Thoracic aorta (tissue), 2 donors: ENCODE measurements around the gene DGKZ. TPM values are rescaled to one million over a fixed set of nuclear protein-coding genes. Genes with fewer than 3 reads are reported as not detected.

Experiments
- ATAC-seq: fragments of 150-250 bp; one replicate; pipeline ENCODE4 v1.8.0; 2017; ENCODE audit warnings: low read depth; ENCODE audit not compliant: insufficient number of reproducible peaks, low FRiP score
- DNase-seq: peaks from one replicate; pipeline ENCODE4 v3.0.0-alpha.2; 2020; ENCODE audit warnings: low spot score
- H3K27ac ChIP-seq, 2 donors: fragments of 200-600 bp; sonication (generic); 1 replicate in 1 of 2; 2 replicates in 1 of 2; pipeline ENCODE4 v1.5.1; 2016; ENCODE audit warnings: mild to moderate bottlenecking in 2 of 2, moderate library complexity in 2 of 2
- H3K27me3 ChIP-seq: fragments of 200-600 bp; sonication (generic); replicated peaks from 2 replicates; pipeline ENCODE4 v1.6.0; 2016; ENCODE audit warnings: mild to moderate bottlenecking; ENCODE audit not compliant: insufficient read depth
- H3K36me3 ChIP-seq: fragments of 200-600 bp; sonication (generic); one replicate; pipeline ENCODE4 v1.5.1; 2016
- H3K4me1 ChIP-seq, 2 donors: fragments of 200-600 bp; sonication (generic); 1 replicate in 1 of 2; 2 replicates in 1 of 2; pipeline versions ENCODE4 v1.5.1 to v1.6.0; 2016; ENCODE audit warnings: low read depth in 2 of 2, mild to moderate bottlenecking in 1 of 2; ENCODE audit not compliant: control insufficient read depth in 1 of 2
- H3K4me3 ChIP-seq: fragments of 200-600 bp; sonication (generic); 2 replicates; pipeline ENCODE4 v1.5.1; 2016; ENCODE audit warnings: mild to moderate bottlenecking
- H3K9me3 ChIP-seq: fragments of 200-600 bp; sonication (generic); 2 replicates; pipeline ENCODE4 v1.5.1; 2016
- total RNA-seq, 2 donors: library from RNA; depleted of rRNA; stranded (reverse); fragments of >200 nt; gene quantifications; one replicate each; pipeline versions ENCODE4 v1.1.0 to v1.2.3, GENCODE V29; 2016
- TF ChIP-seq, protein P1 (sequence below): fragments of 200-600 bp; sonication (generic); IDR thresholded peaks from one replicate; pipeline ENCODE4 v1.5.1; 2019; ENCODE audit warnings: antibody characterized with exemption

The DGKZ gene
- total RNA-seq, 2 donors from 2014 or later: 40.6 to 68.2 TPM

DNA sequence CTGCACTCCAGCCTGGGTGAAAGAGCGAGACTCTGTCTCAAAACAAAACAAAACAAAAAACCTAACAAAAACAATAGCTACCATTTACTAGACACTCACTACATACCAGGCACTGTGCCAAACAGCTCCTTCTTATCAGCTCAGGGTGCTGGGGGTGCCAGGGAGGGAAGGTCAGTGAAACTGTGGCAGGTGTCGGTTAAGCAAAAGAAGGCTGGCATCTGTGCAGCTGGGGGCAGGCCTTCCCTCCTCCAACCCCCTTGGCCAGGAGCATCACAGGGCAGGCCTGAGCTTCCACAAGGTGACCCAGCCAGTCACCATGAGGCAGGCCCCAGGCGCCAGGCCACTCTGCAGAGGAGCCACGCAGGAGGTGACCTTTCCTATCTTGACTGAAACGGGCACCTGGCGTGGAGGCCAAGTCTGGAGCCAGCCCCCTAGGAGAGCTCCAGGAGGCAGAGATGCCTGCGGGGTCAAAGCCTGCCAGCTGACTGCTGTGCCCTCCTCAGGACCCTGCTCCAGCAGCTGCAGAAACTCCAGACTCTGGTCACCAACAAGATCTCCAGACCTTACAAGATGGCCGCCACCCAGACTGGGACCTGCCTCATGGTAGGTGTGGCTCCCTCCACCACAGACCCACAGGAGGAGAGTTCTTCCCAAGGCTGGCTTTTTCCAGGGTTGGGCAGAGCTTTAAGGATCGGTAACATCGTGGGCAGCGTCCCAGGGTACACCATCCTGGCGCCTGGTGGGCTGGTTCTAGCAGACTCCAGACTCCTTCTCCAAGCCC is 31.3 kb upstream of the DGKZ start:
- Histone ChIP-seq H3K36me3 (no peaks in the 10 kb centered on the region), H3K9me3 (no peaks in the 10 kb centered on the region), H3K4me1 (no peaks in the 10 kb centered on the region), H3K27me3 (no peaks in the 10 kb centered on the region), H3K27ac (no peak overlapping the region), H3K4me3 (no peak overlapping the region)
- DNase-seq (no peak), ATAC-seq (no peak)
- TF ChIP-seq, protein P1, sequence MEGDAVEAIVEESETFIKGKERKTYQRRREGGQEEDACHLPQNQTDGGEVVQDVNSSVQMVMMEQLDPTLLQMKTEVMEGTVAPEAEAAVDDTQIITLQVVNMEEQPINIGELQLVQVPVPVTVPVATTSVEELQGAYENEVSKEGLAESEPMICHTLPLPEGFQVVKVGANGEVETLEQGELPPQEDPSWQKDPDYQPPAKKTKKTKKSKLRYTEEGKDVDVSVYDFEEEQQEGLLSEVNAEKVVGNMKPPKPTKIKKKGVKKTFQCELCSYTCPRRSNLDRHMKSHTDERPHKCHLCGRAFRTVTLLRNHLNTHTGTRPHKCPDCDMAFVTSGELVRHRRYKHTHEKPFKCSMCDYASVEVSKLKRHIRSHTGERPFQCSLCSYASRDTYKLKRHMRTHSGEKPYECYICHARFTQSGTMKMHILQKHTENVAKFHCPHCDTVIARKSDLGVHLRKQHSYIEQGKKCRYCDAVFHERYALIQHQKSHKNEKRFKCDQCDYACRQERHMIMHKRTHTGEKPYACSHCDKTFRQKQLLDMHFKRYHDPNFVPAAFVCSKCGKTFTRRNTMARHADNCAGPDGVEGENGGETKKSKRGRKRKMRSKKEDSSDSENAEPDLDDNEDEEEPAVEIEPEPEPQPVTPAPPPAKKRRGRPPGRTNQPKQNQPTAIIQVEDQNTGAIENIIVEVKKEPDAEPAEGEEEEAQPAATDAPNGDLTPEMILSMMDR: no peak

DNA sequence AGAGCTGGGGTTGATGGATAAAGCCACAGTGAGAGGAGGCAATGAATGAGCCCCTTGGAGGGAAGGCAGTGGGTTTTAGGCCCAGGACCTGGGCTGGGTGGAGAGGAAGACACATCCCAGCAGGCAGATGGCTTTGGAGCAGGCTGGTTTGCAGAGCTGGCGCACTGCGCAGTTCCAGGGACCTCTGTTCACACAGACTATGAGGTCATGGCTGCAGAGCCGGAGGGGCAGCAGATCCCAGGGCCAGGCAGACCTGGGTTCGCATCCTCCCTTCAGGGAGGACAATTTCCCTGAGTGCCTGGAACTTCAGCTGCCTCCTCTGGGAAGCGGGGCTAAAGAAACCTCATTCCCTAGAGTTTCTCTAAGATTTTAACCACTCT is 28.2 kb upstream of the DGKZ start:
- Histone ChIP-seq H3K36me3 (no peaks in the 10 kb centered on the region), H3K9me3 (no peaks in the 10 kb centered on the region), H3K4me1 (no peaks in the 10 kb centered on the region), H3K27me3 (no peaks in the 10 kb centered on the region), H3K27ac (no peak overlapping the region), H3K4me3 (no peak overlapping the region)
- TF ChIP-seq, protein P1: no peak
- ATAC-seq (no peak), DNase-seq (no peak)

GRCh38 chr11:46321757-46322156 is 25.5 kb upstream of the DGKZ start:
- ATAC-seq (no peak), DNase-seq (no peak)
- Histone ChIP-seq H3K4me1 (no peaks in the 10 kb centered on the region), H3K4me3 (no peak overlapping the region), H3K36me3 (no peaks in the 10 kb centered on the region), H3K27me3 (no peaks in the 10 kb centered on the region), H3K27ac (no peak overlapping the region), H3K9me3 (no peaks in the 10 kb centered on the region)
- TF ChIP-seq, protein P1: no peak

GRCh38 chr11:46322759-46323158 is 24.5 kb upstream of the DGKZ start:
- DNase-seq (no peak), ATAC-seq (no peak)
- H3K36me3 ChIP-seq: no peaks in the 10 kb centered on the region
- H3K27me3 ChIP-seq: no peaks in the 10 kb centered on the region
- TF ChIP-seq, protein P1: no peak
- no peaks in the 10 kb centered on the region for H3K9me3 ChIP-seq
- H3K27ac ChIP-seq: no peak overlapping the region
- H3K4me1 ChIP-seq: no peaks in the 10 kb centered on the region
- no peak overlapping the region for H3K4me3 ChIP-seq

- ATAC-seq: no peak
- Histone ChIP-seq H3K4me1 (no peaks in the 10 kb centered on the region), H3K27me3 (peaks cover 8% of the 10 kb centered on the region), H3K36me3 (no peaks in the 10 kb centered on the region), H3K4me3 (no peak overlapping the region), H3K27ac (no peak overlapping the region), H3K9me3 (no peaks in the 10 kb centered on the region)
- TF ChIP-seq, protein P1: no peak
- no peak for DNase-seq
Measured at GRCh38 chr11:46326813-46327416, 20.3 kb upstream of the DGKZ start.
